ENCODE data around the gene ANAPC5. TPM values are rescaled to one million over a fixed set of nuclear protein-coding genes. Genes with fewer than 3 reads are reported as not detected.

ANAPC5 gene
- total RNA-seq, 1 experiment from 2014 or later: 116 TPM

GRCh38 chr12:121331248-121331647, 21.0 kb downstream of the ANAPC5 start:
- DNase-seq (ENCODE audit: low spot score) (no peak), ATAC-seq (no peak)
- no peak overlapping the region for H3K4me3 Mint-ChIP-seq
- H3K27ac Mint-ChIP-seq: no peak overlapping the region
- ChIA-PET POLR2A (no interaction called here), CTCF (no interaction called here)
- TF ChIP-seq, protein P1, sequence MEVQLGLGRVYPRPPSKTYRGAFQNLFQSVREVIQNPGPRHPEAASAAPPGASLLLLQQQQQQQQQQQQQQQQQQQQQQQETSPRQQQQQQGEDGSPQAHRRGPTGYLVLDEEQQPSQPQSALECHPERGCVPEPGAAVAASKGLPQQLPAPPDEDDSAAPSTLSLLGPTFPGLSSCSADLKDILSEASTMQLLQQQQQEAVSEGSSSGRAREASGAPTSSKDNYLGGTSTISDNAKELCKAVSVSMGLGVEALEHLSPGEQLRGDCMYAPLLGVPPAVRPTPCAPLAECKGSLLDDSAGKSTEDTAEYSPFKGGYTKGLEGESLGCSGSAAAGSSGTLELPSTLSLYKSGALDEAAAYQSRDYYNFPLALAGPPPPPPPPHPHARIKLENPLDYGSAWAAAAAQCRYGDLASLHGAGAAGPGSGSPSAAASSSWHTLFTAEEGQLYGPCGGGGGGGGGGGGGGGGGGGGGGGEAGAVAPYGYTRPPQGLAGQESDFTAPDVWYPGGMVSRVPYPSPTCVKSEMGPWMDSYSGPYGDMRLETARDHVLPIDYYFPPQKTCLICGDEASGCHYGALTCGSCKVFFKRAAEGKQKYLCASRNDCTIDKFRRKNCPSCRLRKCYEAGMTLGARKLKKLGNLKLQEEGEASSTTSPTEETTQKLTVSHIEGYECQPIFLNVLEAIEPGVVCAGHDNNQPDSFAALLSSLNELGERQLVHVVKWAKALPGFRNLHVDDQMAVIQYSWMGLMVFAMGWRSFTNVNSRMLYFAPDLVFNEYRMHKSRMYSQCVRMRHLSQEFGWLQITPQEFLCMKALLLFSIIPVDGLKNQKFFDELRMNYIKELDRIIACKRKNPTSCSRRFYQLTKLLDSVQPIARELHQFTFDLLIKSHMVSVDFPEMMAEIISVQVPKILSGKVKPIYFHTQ (CRISPR knock-in tag; IDR thresholded peaks at IDR 0.05): no peak
- H3K27me3 Mint-ChIP-seq (ENCODE audit: low read depth): no peaks in the 10 kb centered on the region
- no peaks in the 10 kb centered on the region for H3K9me3 Mint-ChIP-seq
- no peaks in the 10 kb centered on the region for H3K4me1 Mint-ChIP-seq
- H3K36me3 Mint-ChIP-seq: peaks cover 75% of the 10 kb centered on the region

GRCh38 chr12:121330692-121331091, 21.5 kb downstream of the ANAPC5 start:
- Mint-ChIP-seq H3K27ac (no peak overlapping the region), H3K4me1 (no peaks in the 10 kb centered on the region), H3K27me3 (ENCODE audit: low read depth) (no peaks in the 10 kb centered on the region), H3K36me3 (peaks cover 81% of the 10 kb centered on the region), H3K9me3 (no peaks in the 10 kb centered on the region), H3K4me3 (no peak overlapping the region)
- ATAC-seq (no peak), DNase-seq (ENCODE audit: low spot score) (no peak)
- TF ChIP-seq ARID4B (CRISPR knock-in tag; IDR thresholded peaks at IDR 0.05; ENCODE audit: borderline replicate concordance) (no peak), ZNF532 (CRISPR knock-in tag; IDR thresholded peaks at IDR 0.05; ENCODE audit: borderline replicate concordance) (no peak), ATF1 (CRISPR knock-in tag; IDR thresholded peaks at IDR 0.05) (no peak), FOXP1 (CRISPR knock-in tag; IDR thresholded peaks at IDR 0.05; ENCODE audit: borderline replicate concordance) (no peak), ELF4 (CRISPR knock-in tag; IDR thresholded peaks at IDR 0.05; ENCODE audit: low read depth) (no peak), ZNF423 (CRISPR knock-in tag; IDR thresholded peaks at IDR 0.05) (no peak), PRRX2 (CRISPR knock-in tag; IDR thresholded peaks at IDR 0.05) (no peak), JUN (CRISPR knock-in tag; IDR thresholded peaks at IDR 0.05) (no peak), RELA (CRISPR knock-in tag; IDR thresholded peaks at IDR 0.05; ENCODE audit: borderline replicate concordance) (no peak), TEAD1 (CRISPR knock-in tag; IDR thresholded peaks at IDR 0.05) (no peak), GTF2I (CRISPR knock-in tag; conservative IDR thresholded peaks at IDR 0.05) (no peak), TCF7 (CRISPR knock-in tag; IDR thresholded peaks at IDR 0.05; ENCODE audit: low read depth) (no peak), RORB (CRISPR knock-in tag; IDR thresholded peaks at IDR 0.05) (no peak), IRF2 (CRISPR knock-in tag; IDR thresholded peaks at IDR 0.05; ENCODE audit: borderline replicate concordance, low read depth) (no peak), NR3C1 (CRISPR knock-in tag; conservative IDR thresholded peaks at IDR 0.05; ENCODE audit: low read depth) (no peak)
- TF ChIP-seq, protein P2, sequence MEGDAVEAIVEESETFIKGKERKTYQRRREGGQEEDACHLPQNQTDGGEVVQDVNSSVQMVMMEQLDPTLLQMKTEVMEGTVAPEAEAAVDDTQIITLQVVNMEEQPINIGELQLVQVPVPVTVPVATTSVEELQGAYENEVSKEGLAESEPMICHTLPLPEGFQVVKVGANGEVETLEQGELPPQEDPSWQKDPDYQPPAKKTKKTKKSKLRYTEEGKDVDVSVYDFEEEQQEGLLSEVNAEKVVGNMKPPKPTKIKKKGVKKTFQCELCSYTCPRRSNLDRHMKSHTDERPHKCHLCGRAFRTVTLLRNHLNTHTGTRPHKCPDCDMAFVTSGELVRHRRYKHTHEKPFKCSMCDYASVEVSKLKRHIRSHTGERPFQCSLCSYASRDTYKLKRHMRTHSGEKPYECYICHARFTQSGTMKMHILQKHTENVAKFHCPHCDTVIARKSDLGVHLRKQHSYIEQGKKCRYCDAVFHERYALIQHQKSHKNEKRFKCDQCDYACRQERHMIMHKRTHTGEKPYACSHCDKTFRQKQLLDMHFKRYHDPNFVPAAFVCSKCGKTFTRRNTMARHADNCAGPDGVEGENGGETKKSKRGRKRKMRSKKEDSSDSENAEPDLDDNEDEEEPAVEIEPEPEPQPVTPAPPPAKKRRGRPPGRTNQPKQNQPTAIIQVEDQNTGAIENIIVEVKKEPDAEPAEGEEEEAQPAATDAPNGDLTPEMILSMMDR (IDR thresholded peaks at IDR 0.05): no peak
- CTCF ChIA-PET: no interaction called here
- POLR2A ChIA-PET: no interaction called here
